ENCODE results near the gene EME1. TPM values are rescaled to one million over a fixed set of nuclear protein-coding genes. Genes with fewer than 3 reads are reported as not detected.

Gene EME1
- total and polyA plus RNA-seq, 2 of the 8 experiments (the other 6 are each of a cell fraction or from before 2014, with no cell fraction given): 13.9 to 16.3 TPM

- H3K18ac ChIP-seq (ENCODE audit: extremely low read depth, low read length): no peak overlapping the region; the same call in 1 of the 2 replicates
- no peak overlapping the region for H2AK5ac ChIP-seq (ENCODE audit: low read depth, low read length)
- WGBS, 2 experiments (ENCODE audit: extremely low coverage in 1 of 2, insufficient coverage in 1 of 2, insufficient read length in 1 of 2, insufficient replicate concordance in 2 of 2, low coverage in 1 of 2, low lambda C conversion rate in 2 of 2, missing lambda C conversion rate in 1 of 2): 88% methylated on average over 11 of the region's 11 CpGs; no CpG with 5 or more reads in 1 of the 2 experiments
- H2BK15ac ChIP-seq (ENCODE audit: low read length): 0 out of 2 replicates have a peak overlapping the region, but pooled peaks have one; percentile 61
- peaks cover 0 to 2% (median 0%) of the 10 kb centered on the region in 4 experiments; a peak in 1 of 7 replicates for H3K4me1 ChIP-seq (replicated peaks in 1 of 4; ENCODE audit: control insufficient read depth in 3 of 4, insufficient read depth in 4 of 4, low read length in 3 of 4)
- H2BK120ac ChIP-seq (replicated peaks; ENCODE audit: low read depth, low read length): no peak overlapping the region
- H3K56ac ChIP-seq (replicated peaks; ENCODE audit: insufficient read length, low read depth, low read length): no peak overlapping the region
- no peaks in the 10 kb centered on the region for H3K9me3 ChIP-seq (ENCODE audit: insufficient read depth in 2 of 2, low read depth in 1 of 2, low read length in 1 of 2)
- TF ChIP-seq BACH1 (IDR thresholded peaks at IDR 0.05; ENCODE audit: low read length): no peak
- TF ChIP-seq POU5F1 (IDR thresholded peaks at IDR 0.05; ENCODE audit: low read depth, low read length): no peak
- TF ChIP-seq HDAC2 (IDR thresholded peaks at IDR 0.05; ENCODE audit: borderline replicate concordance in 1 of 2, low read depth in 2 of 2, low read length in 2 of 2): no peak
- no peak overlapping the region; the same call in 1 of the 2 replicates for H2BK5ac ChIP-seq (ENCODE audit: low read depth, low read length)
- H3K9ac ChIP-seq (replicated peaks in 1 of 4; ENCODE audit: extremely low read depth in 1 of 4, low read depth in 3 of 4, low read length in 3 of 4): no peak overlapping the region
- ChIA-PET POLR2A (ENCODE audit: partially characterized antibody) (interaction anchor here (0.7 to 1.7 kb wide), 4 partner anchors 10 to 123 kb away, joined by 3 to 4 read pairs (median 3); no protein-coding TSS in a partner anchor), CTCF (ENCODE audit: partially characterized antibody) (interaction anchor here (0.7 to 5.4 kb wide), 6 partner anchors 31 to 161 kb away, joined by 4 to 27 read pairs (median 10); partner anchors contain the start of gene COL1A1)
- no peak overlapping the region for H3K27ac ChIP-seq (ENCODE audit: low read depth, low read length)
- no peak overlapping the region for H3K4me3 ChIP-seq (ENCODE audit: extremely low read depth in 1 of 4, insufficient read depth in 2 of 4, low read depth in 3 of 4, low read length in 4 of 4)
- no peak for DNase-seq (ENCODE audit: low read depth in 1 of 2, low spot score in 2 of 2)
- H4K8ac ChIP-seq (ENCODE audit: extremely low read depth, insufficient read depth, low read length): no peak overlapping the region; the same call in 1 of the 2 replicates
- no peaks in the 10 kb centered on the region for H3K27me3 ChIP-seq (replicated peaks in 1 of 4; ENCODE audit: control insufficient read depth in 3 of 4, extremely low read depth in 1 of 4, insufficient read depth in 3 of 4, low read length in 3 of 4)
- H2AFZ ChIP-seq (ENCODE audit: low read length): no peak overlapping the region
- H3K36me3 ChIP-seq (ENCODE audit: control insufficient read depth in 2 of 4, insufficient read depth in 4 of 4, low read length in 3 of 4): no peaks in the 10 kb centered on the region
- H2BK20ac ChIP-seq (ENCODE audit: low read length): no peak overlapping the region
- H4K5ac ChIP-seq (ENCODE audit: insufficient read length, low read depth, low read length): no peak overlapping the region
- no peak for FAIRE-seq
- no peak overlapping the region for H3K23ac ChIP-seq (ENCODE audit: insufficient read length)
- no peak overlapping the region for H4K91ac ChIP-seq (replicated peaks; ENCODE audit: insufficient read length, low read length)
- no peak overlapping the region for H3K4me2 ChIP-seq (ENCODE audit: insufficient read depth in 1 of 2, low read depth in 2 of 2, low read length in 2 of 2)
- H3K14ac ChIP-seq (ENCODE audit: insufficient read length): no peak overlapping the region
- no peaks in the 10 kb centered on the region for H4K20me1 ChIP-seq (replicated peaks in 1 of 2; ENCODE audit: control insufficient read depth in 1 of 2, insufficient read depth in 2 of 2, low read length in 2 of 2)
- H3K23me2 ChIP-seq (ENCODE audit: low read depth, low read length): no peaks in the 10 kb centered on the region
- no peaks in the 10 kb centered on the region for H3K79me2 ChIP-seq (ENCODE audit: control insufficient read depth in 1 of 2, insufficient read depth in 2 of 2, low read length in 2 of 2)
- H3K4ac ChIP-seq (replicated peaks; ENCODE audit: insufficient read length, low read depth, low read length): no peak overlapping the region
- H3K79me1 ChIP-seq (ENCODE audit: low read depth, low read length): no peaks in the 10 kb centered on the region
- no peak overlapping the region for H2BK12ac ChIP-seq (ENCODE audit: low read depth, low read length)
These were observed 42.8 kb upstream of the EME1 start for GRCh38 chr17:50330151-50330775.

Measured in H1 (cell line).